CD4-positive, alpha-beta T cell treated with Interleukin-4 for 4 hours (primary cell): Measurements from ENCODE around the gene CYB5R4.
A peak's percentile ranks its signal among the peaks of the same experiment; 100 is the strongest.

Source experiments
- DNase-seq: peaks from one replicate; pipeline ENCODE4 v3.0.0-alpha.2; 2020

The CYB5R4 gene

GRCh38 chr6:83859410-83860358, at the start of gene CYB5R4:
Gene CYB5R4 (plus strand): TSS chr6:83859689. CDS start chr6:83859783, 94 bp downstream.
- peak; percentile 92 for DNase-seq

GRCh38 chr6:83812595-83812994, 46.9 kb upstream of the CYB5R4 start:
- no peak for DNase-seq

- DNase-seq = no peak
These were observed 43.7 kb upstream of the CYB5R4 start for GRCh38 chr6:83815631-83816272.

GRCh38 chr6:83822629-83823169, 36.8 kb upstream of the CYB5R4 start:
- no peak for DNase-seq

GRCh38 chr6:83824388-83824801, 35.1 kb upstream of the CYB5R4 start:
- no peak for DNase-seq

- DNase-seq = no peak
These were observed 34.7 kb upstream of the CYB5R4 start for GRCh38 chr6:83824831-83825230.

- no peak for DNase-seq
These were observed 32.4 kb upstream of the CYB5R4 start for GRCh38 chr6:83827050-83827449.

GRCh38 chr6:83838727-83839126, 20.8 kb upstream of the CYB5R4 start:
- no peak for DNase-seq

GRCh38 chr6:83844170-83844569, 15.3 kb upstream of the CYB5R4 start:
- DNase-seq = no peak

GRCh38 chr6:83846291-83846690, 13.2 kb upstream of the CYB5R4 start:
- no peak for DNase-seq

GRCh38 chr6:83847179-83847578, 12.3 kb upstream of the CYB5R4 start:
- no peak for DNase-seq

GRCh38 chr6:83849127-83849526, 10.4 kb upstream of the CYB5R4 start:
- no peak for DNase-seq

- DNase-seq = no peak
These were observed 9.9 kb upstream of the CYB5R4 start for GRCh38 chr6:83849610-83850009.

- DNase-seq = no peak
These were observed 6.8 kb upstream of the CYB5R4 start for GRCh38 chr6:83852528-83853177.

- no peak for DNase-seq
These were observed 6.1 kb upstream of the CYB5R4 start, which contains the start of gene RIPPLY2 for GRCh38 chr6:83853178-83854000. Gene RIPPLY2 (plus strand): TSS chr6:83853360. CDS start chr6:83853417, 57 bp downstream.

GRCh38 chr6:83854001-83854501, 5.4 kb upstream of the CYB5R4 start:
- no peak for DNase-seq

GRCh38 chr6:83854766-83855165, 4.7 kb upstream of the CYB5R4 start:
- no peak for DNase-seq

- no peak for DNase-seq
These were observed 868 bp downstream of the CYB5R4 start for GRCh38 chr6:83860359-83860755.

- DNase-seq = no peak
These were observed 1.4 kb downstream of the CYB5R4 start for GRCh38 chr6:83860782-83861495.

- no peak for DNase-seq
These were observed 3.4 kb downstream of the CYB5R4 start for GRCh38 chr6:83862776-83863471.

GRCh38 chr6:83867043-83867442, 7.6 kb downstream of the CYB5R4 start:
- no peak for DNase-seq
